IMR-90 (cell line): Measurements from ENCODE around the gene RNF4. TPM values are rescaled to one million over a fixed set of nuclear protein-coding genes. Genes with fewer than 3 reads are reported as not detected.

ENCODE experiments used
- ATAC-seq: fragments of 200-7000 bp; cut with Tn5 transposase; 2 replicates; pipeline ENCODE4 v1.9.1; 2020; ENCODE audit warnings: low read depth, mild to moderate bottlenecking, moderate library complexity
- BruUV-seq: library from RNA; stranded (reverse); fragments of 400-500 nt; replicated peaks from 2 replicates; lab custom pipeline; 2021; lab: Mats Ljungman, UMichigan
- CTCF ChIA-PET: fragments of 300-600 bp; formaldehyde crosslinking; extraction: SDS; loops from one replicate; lab custom pipeline; 2021; ENCODE audit warnings: antibody characterized with exemption; lab: Yijun Ruan, JAX
- POLR2A ChIA-PET: fragments of 300-600 bp; sonication (Branson Sonifier 250); formaldehyde crosslinking; loops from one replicate; lab custom pipeline; 2022; ENCODE audit warnings: antibody characterized with exemption; ENCODE audit not compliant: unreplicated experiment; lab: Charles Lee
- DNase-seq: peaks from one replicate; pipeline ENCODE4 v3.0.0; 2013
- H2AFZ ChIP-seq: replicated peaks from 2 replicates; pipeline ENCODE3; 2013; ENCODE audit warnings: low read length, mild to moderate bottlenecking; ENCODE audit not compliant: poor library complexity
- H2AK5ac ChIP-seq: 2 replicates; pipeline ENCODE4 v1.6.1; 2013; ENCODE audit warnings: low read depth, low read length, inconsistent platforms
- H2AK9ac ChIP-seq: replicated peaks from 2 replicates; pipeline ENCODE3; 2013; ENCODE audit warnings: mild to moderate bottlenecking, low read depth, low read length, moderate library complexity; ENCODE audit not compliant: poor library complexity
- H2BK120ac ChIP-seq: 2 replicates; pipeline ENCODE4 v1.6.1; 2013; ENCODE audit warnings: low read depth, low read length, inconsistent platforms
- H2BK15ac ChIP-seq: 3 replicates; pipeline ENCODE4 v1.6.1; 2013; ENCODE audit warnings: low read depth, low read length, inconsistent platforms
- H2BK20ac ChIP-seq: 2 replicates; pipeline ENCODE4 v1.6.1; 2013; ENCODE audit warnings: low read depth, mild to moderate bottlenecking, inconsistent platforms, low read length, moderate library complexity
- H2BK5ac ChIP-seq: 2 replicates; pipeline ENCODE4 v1.6.1; 2013; ENCODE audit warnings: mild to moderate bottlenecking, low read depth, low read length, inconsistent platforms; ENCODE audit not compliant: poor library complexity, severe bottlenecking
- H3K14ac ChIP-seq: replicated peaks from 2 replicates; pipeline ENCODE4 v1.6.1; 2013; ENCODE audit warnings: low read depth, low read length, inconsistent platforms
- H3K18ac ChIP-seq: 2 replicates; pipeline ENCODE4 v1.6.1; 2013; ENCODE audit warnings: low read depth, low read length, control low read depth
- H3K23ac ChIP-seq: 2 replicates; pipeline ENCODE4 v1.6.1; 2013; ENCODE audit warnings: low read depth, low read length, inconsistent platforms
- H3K27ac ChIP-seq: 2 replicates; pipeline ENCODE4 v1.5.1; 2013; ENCODE audit warnings: mild to moderate bottlenecking, control low read depth, low read length; ENCODE audit not compliant: insufficient read depth
- H3K27me3 ChIP-seq: 2 replicates; pipeline ENCODE4 v1.6.1; 2013; ENCODE audit warnings: low read length; ENCODE audit not compliant: control insufficient read depth, insufficient read depth
- H3K36me3 ChIP-seq: 2 replicates; pipeline ENCODE4 v1.6.1; 2013; ENCODE audit warnings: low read length, mixed read lengths; ENCODE audit not compliant: control insufficient read depth, insufficient read depth
- H3K4ac ChIP-seq: 2 replicates; pipeline ENCODE4 v1.6.1; 2013; ENCODE audit warnings: low read depth, low read length, inconsistent platforms
- H3K4me1 ChIP-seq: 2 replicates; pipeline ENCODE4 v1.6.1; 2013; ENCODE audit warnings: low read length, mixed read lengths; ENCODE audit not compliant: control insufficient read depth, insufficient read depth
- H3K4me2 ChIP-seq: 2 replicates; pipeline ENCODE4 v1.6.1; 2013; ENCODE audit warnings: low read depth, mild to moderate bottlenecking, control low read depth, low read length, moderate library complexity
- H3K4me3 ChIP-seq: 2 replicates; pipeline ENCODE4 v1.5.1; 2013; ENCODE audit warnings: low read depth, mild to moderate bottlenecking, control low read depth, low read length, moderate library complexity; ENCODE audit not compliant: insufficient read depth
- H3K56ac ChIP-seq: 2 replicates; pipeline ENCODE4 v1.6.1; 2013; ENCODE audit warnings: low read length, inconsistent platforms; ENCODE audit not compliant: insufficient read depth; ENCODE audit errors: extremely low read depth
- H3K79me1 ChIP-seq, 2 experiments: 2 replicates each; pipeline ENCODE4 v1.6.1; 2013; ENCODE audit warnings: low read length in 2 of 2, inconsistent platforms in 1 of 2, low read depth in 1 of 2
- H3K9ac ChIP-seq: 2 replicates; pipeline ENCODE4 v1.6.1; 2013; ENCODE audit warnings: low read depth, low read length, control low read depth
- H3K9me1 ChIP-seq: 2 replicates; pipeline ENCODE4 v1.6.1; 2013; ENCODE audit warnings: low read length, inconsistent platforms; ENCODE audit not compliant: insufficient read depth
- H3K9me3 ChIP-seq: 2 replicates; pipeline ENCODE4 v1.6.1; 2013; ENCODE audit warnings: low read length; ENCODE audit not compliant: control insufficient read depth, insufficient read depth
- H4K20me1 ChIP-seq: 2 replicates; pipeline ENCODE4 v1.6.1; 2013; ENCODE audit warnings: low read length, inconsistent platforms; ENCODE audit not compliant: insufficient read depth
- H4K5ac ChIP-seq: 2 replicates; pipeline ENCODE4 v1.6.1; 2013; ENCODE audit warnings: mild to moderate bottlenecking, low read depth, low read length, control low read depth
- H4K8ac ChIP-seq, 2 experiments: 2 replicates each; pipeline ENCODE4 v1.6.1; 2013; ENCODE audit warnings: low read depth in 2 of 2, low read length in 2 of 2, control low read depth in 1 of 2, inconsistent platforms in 1 of 2
- H4K91ac ChIP-seq: 2 replicates; pipeline ENCODE4 v1.6.1; 2013; ENCODE audit warnings: low read depth, low read length, inconsistent platforms; ENCODE audit not compliant: insufficient read depth
- BHLHE40 ChIP-seq: fragments of 150-350 bp; IDR thresholded peaks from 2 replicates; pipeline ENCODE4 v1.6.1; 2016; ENCODE audit warnings: mild to moderate bottlenecking, low read depth, low read length
- CEBPB ChIP-seq: IDR thresholded peaks from 2 replicates; pipeline ENCODE4 v1.6.1; 2012; ENCODE audit warnings: low read depth, low read length, improper control_type of control experiment
- CHD1 ChIP-seq: IDR thresholded peaks from 2 replicates; pipeline ENCODE4 v1.6.1; 2012; ENCODE audit warnings: low read depth, low read length, improper control_type of control experiment
- FOS ChIP-seq: fragments of 150-350 bp; IDR thresholded peaks from 2 replicates; pipeline ENCODE4 v1.6.1; 2016; ENCODE audit warnings: low read depth, low read length
- MAFK ChIP-seq: IDR thresholded peaks from 2 replicates; pipeline ENCODE4 v1.6.1; 2012; ENCODE audit warnings: low read depth, low read length, improper control_type of control experiment
- MXI1 ChIP-seq: IDR thresholded peaks from 2 replicates; pipeline ENCODE4 v1.6.1; 2012; ENCODE audit warnings: low read depth, mild to moderate bottlenecking, low read length, moderate library complexity, borderline replicate concordance
- NFE2L2 ChIP-seq: fragments of 150-350 bp; IDR thresholded peaks from 2 replicates; pipeline ENCODE4 v1.6.1; 2016; ENCODE audit warnings: low read depth, mild to moderate bottlenecking, low read length
- POLR2A ChIP-seq: IDR thresholded peaks from 2 replicates; pipeline ENCODE4 v1.6.1; 2012; ENCODE audit warnings: mild to moderate bottlenecking, low read depth, low read length
- RAD21 ChIP-seq: IDR thresholded peaks from 2 replicates; pipeline ENCODE4 v1.6.1; 2012; ENCODE audit warnings: low read length, improper control_type of control experiment
- RCOR1 ChIP-seq: IDR thresholded peaks from 2 replicates; pipeline ENCODE4 v1.6.1; 2012; ENCODE audit warnings: mild to moderate bottlenecking, low read length, improper control_type of control experiment; ENCODE audit not compliant: insufficient replicate concordance
- RFX5 ChIP-seq: IDR thresholded peaks from 2 replicates; pipeline ENCODE4 v1.8.0; 2012; ENCODE audit warnings: low read depth, mild to moderate bottlenecking, low read length, moderate library complexity
- SMC3 ChIP-seq: fragments of 150-350 bp; IDR thresholded peaks from 2 replicates; pipeline ENCODE4 v1.6.1; 2016; ENCODE audit warnings: low read depth, mild to moderate bottlenecking, antibody characterized with exemption, low read length, moderate library complexity
- WGBS, 2 experiments: methylation state at CpG; one replicate each; pipeline versions ENCODE4 v1.1.5 to v1.1.7; 2013; ENCODE audit warnings: missing lambda C conversion rate in 2 of 2; ENCODE audit not compliant: insufficient read length in 1 of 2; ENCODE audit errors: extremely low coverage in 2 of 2; 5-methylcytosine and 5-hydroxymethylcytosine counted together
- dilution Hi-C: fragments of 300-500 bp; cut with HindIII; formaldehyde crosslinking; loops from one replicate; pipeline ENCODE4 v1.14.3; 2018; ENCODE audit warnings: low sequenced_read_pairs; ENCODE audit not compliant: unreplicated experiment
- in situ Hi-C: fragments of 300-500 bp; cut with MboI; formaldehyde crosslinking; loops from 3 replicates; pipeline ENCODE4 v1.14.3; 2019; ENCODE audit warnings: low sequenced_read_pairs, inconsistent platforms, mixed read lengths
- intact Hi-C: fragments of 100-400 bp; cut with micrococcal nuclease; formaldehyde crosslinking; loops from 2 replicates; pipeline ENCODE4 v1.10.0; 2022
- polyA plus RNA-seq, 3 experiments: library from polyadenylated mRNA; depleted of rRNA; stranded (reverse); fragments of >200 nt; gene quantifications; 2 replicates each; pipeline ENCODE4 v1.2.3, GENCODE V29; 2012; ENCODE audit warnings: low replicate concordance in 1 of 3
- total RNA-seq: library from RNA; depleted of rRNA; stranded (reverse); fragments of >200 nt; gene quantifications from 2 replicates; pipeline ENCODE4 v1.2.3, GENCODE V29; 2012
- TF ChIP-seq, protein P1 (sequence below): fragments of 150-350 bp; IDR thresholded peaks from 2 replicates; pipeline ENCODE4 v1.6.1; 2017; ENCODE audit warnings: mild to moderate bottlenecking, antibody characterized with exemption, low read length, low read depth
- TF ChIP-seq, protein P2 (sequence below): conservative IDR thresholded peaks from 2 replicates; pipeline ENCODE4 v1.5.1; 2012; ENCODE audit warnings: mild to moderate bottlenecking, low read depth, low read length, improper control_type of control experiment
- TF ChIP-seq, protein P3 (sequence below): fragments of 150-350 bp; IDR thresholded peaks from 2 replicates; pipeline ENCODE4 v1.6.1; 2016; ENCODE audit warnings: low read depth, mild to moderate bottlenecking, low read length, moderate library complexity, borderline replicate concordance

The RNF4 gene
- total and polyA plus RNA-seq, 2 of the 4 experiments (the other 2 are of a cell fraction), result 63.8 to 73.8 TPM

DNA sequence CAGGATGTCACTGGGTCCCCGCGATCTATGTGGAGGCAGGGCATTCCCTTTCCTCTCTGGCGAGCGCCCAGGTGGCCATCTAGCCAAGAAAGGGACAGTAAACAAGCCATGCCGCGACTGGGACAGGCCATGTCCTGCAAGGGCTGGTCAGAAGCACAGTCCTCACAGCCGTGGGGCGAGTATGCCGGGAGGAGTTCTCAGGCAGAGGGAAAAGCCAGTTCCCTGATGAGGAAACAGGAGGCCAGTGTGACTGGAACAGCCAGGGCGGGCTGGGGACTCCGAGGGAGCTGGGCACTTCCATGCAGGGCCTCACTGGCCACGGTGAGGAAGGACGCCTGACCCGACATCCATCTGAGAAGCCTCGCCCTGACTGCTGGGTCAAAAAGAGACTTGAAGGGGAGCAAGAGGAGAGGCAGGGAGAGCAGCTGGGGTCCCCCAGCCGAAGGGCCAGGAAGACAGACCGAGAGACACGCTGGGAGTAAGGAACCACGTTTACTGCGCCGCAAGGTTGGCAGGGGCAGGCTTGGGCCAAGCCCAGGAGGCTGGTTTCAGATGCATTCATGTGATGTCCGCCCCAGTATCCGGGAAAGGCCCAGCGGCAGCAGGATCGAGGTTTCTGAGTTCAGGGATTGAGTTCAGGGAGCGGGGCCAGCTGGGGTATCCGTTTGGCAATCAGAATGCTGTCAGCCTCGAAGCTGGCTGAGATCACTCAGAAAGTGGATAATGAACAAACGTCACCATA lies 35.1 kb upstream of the RNF4 start:
- Histone ChIP-seq H3K4me1 (peaks cover 7% of the 10 kb centered on the region), H3K9me3 (peaks cover 4% of the 10 kb centered on the region; the same call in 1 of the 2 replicates), H3K56ac (no peak overlapping the region), H3K4me3 (no peak overlapping the region), H4K91ac (no peak overlapping the region), H2AK9ac (no peak overlapping the region), H2BK20ac (no peak overlapping the region), H4K8ac (no peak overlapping the region), H2AK5ac (peak overlapping the region; percentile 7; the same call in 1 of the 2 replicates), H3K18ac (no peak overlapping the region), H3K4ac (no peak overlapping the region; the same call in 1 of the 2 replicates), H4K5ac (no peak overlapping the region), H3K9me1 (0 out of 2 replicates have a peak, but pooled peaks cover 3% of the 10 kb centered on the region), H3K14ac (no peak overlapping the region), H2BK120ac (no peak overlapping the region), H2AFZ (peak overlapping the region; percentile 58), H2BK15ac (no peak overlapping the region), H2BK5ac (no peak overlapping the region), H3K27me3 (peaks cover 2% of the 10 kb centered on the region; the same call in 1 of the 2 replicates), H3K4me2 (no peak overlapping the region), H3K23ac (no peak overlapping the region), H3K9ac (no peak overlapping the region), H3K36me3 (no peaks in the 10 kb centered on the region), H3K79me1 (no peaks in the 10 kb centered on the region), H4K20me1 (peaks cover 7% of the 10 kb centered on the region), H3K27ac (no peak overlapping the region)
- in situ Hi-C loops (no loop called here), dilution Hi-C loops (no loop called here), intact Hi-C loops (no loop called here)
- ATAC-seq, result peak; percentile 18; the same call in 1 of the 2 replicates
- 82% methylated on average over 16 of the region's 29 CpGs; no CpG with 5 or more reads in 1 of the 2 experiments for WGBS, 2 experiments
- no TSS peak for BruUV-seq
- ChIA-PET POLR2A (no interaction called here), CTCF (no interaction called here)
- no peak for DNase-seq
- TF ChIP-seq, protein P1, sequence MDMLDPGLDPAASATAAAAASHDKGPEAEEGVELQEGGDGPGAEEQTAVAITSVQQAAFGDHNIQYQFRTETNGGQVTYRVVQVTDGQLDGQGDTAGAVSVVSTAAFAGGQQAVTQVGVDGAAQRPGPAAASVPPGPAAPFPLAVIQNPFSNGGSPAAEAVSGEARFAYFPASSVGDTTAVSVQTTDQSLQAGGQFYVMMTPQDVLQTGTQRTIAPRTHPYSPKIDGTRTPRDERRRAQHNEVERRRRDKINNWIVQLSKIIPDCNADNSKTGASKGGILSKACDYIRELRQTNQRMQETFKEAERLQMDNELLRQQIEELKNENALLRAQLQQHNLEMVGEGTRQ, result no peak
- TF ChIP-seq RAD21 (no peak), CHD1 (no peak), BHLHE40 (no peak), SMC3 (no peak), RFX5 (no peak), MXI1 (no peak), NFE2L2 (no peak), FOS (no peak), POLR2A (no peak), MAFK (no peak), CEBPB (no peak), RCOR1 (no peak)
- TF ChIP-seq, protein P2, sequence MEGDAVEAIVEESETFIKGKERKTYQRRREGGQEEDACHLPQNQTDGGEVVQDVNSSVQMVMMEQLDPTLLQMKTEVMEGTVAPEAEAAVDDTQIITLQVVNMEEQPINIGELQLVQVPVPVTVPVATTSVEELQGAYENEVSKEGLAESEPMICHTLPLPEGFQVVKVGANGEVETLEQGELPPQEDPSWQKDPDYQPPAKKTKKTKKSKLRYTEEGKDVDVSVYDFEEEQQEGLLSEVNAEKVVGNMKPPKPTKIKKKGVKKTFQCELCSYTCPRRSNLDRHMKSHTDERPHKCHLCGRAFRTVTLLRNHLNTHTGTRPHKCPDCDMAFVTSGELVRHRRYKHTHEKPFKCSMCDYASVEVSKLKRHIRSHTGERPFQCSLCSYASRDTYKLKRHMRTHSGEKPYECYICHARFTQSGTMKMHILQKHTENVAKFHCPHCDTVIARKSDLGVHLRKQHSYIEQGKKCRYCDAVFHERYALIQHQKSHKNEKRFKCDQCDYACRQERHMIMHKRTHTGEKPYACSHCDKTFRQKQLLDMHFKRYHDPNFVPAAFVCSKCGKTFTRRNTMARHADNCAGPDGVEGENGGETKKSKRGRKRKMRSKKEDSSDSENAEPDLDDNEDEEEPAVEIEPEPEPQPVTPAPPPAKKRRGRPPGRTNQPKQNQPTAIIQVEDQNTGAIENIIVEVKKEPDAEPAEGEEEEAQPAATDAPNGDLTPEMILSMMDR, result no peak
- TF ChIP-seq, protein P3, sequence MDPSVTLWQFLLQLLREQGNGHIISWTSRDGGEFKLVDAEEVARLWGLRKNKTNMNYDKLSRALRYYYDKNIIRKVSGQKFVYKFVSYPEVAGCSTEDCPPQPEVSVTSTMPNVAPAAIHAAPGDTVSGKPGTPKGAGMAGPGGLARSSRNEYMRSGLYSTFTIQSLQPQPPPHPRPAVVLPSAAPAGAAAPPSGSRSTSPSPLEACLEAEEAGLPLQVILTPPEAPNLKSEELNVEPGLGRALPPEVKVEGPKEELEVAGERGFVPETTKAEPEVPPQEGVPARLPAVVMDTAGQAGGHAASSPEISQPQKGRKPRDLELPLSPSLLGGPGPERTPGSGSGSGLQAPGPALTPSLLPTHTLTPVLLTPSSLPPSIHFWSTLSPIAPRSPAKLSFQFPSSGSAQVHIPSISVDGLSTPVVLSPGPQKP, result no peak
